Measurements from ENCODE around the gene BTN3A1.

GRCh38 chr6:26388014-26388413 is 14.1 kb upstream of the BTN3A1 start:
- TF ChIP-seq CTCF (IDR thresholded peaks at IDR 0.05) (no peak), POLR2AphosphoS5 (IDR thresholded peaks at IDR 0.05) (no peak)

All from stomach (tissue), 4 donors.